Cerebellar nuclear complex (tissue), 1 donor: ENCODE measurements around the gene GLRX.
"Not testable (repeated sequence)": the region's sequence is repeated elsewhere in the genome, so short reads cannot be mapped to it uniquely, and the experiment has no call there.

Experiments
- DNase-seq, 2 experiments: peaks; one replicate each; lab custom pipeline; 2025; lab: John Stamatoyannopoulos, UW

GLRX gene, protein sequence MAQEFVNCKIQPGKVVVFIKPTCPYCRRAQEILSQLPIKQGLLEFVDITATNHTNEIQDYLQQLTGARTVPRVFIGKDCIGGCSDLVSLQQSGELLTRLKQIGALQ

DNA sequence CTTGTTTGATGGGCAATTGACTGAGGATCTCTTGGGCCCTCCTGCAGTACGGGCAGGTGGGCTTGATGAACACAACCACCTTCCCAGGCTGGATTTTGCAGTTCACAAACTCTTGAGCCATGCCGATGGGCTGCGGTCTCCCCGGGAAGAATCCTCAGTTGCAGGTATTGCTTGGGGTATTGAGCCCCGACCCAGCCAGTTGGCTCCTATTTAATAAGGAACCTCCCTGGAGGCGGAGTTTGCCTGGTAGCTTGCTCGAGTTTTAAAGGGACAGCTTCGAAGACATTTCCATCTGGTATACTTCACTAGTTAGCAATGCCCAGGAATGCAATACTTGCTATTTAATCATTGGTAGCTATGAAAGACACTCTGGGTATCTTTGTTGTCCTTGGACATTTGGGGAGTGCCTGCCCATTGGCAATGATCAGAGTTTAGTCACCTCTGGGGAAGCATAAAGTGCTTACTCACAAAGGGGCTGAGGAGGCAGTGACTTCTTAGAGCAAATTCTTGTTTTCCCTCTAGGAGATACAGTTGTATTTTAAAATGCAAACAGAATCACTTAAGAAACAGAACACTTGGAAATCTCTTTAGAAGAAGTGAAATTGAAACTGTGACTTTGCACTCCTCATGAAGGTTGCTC is at the start of gene GLRX:
Gene GLRX, minus strand, starts transcription at position 185 of the 640 bp plus-strand sequence. Its CDS starts 64 bp downstream, at position 121.
- peak; percentile 53 to 74 for DNase-seq

DNA sequence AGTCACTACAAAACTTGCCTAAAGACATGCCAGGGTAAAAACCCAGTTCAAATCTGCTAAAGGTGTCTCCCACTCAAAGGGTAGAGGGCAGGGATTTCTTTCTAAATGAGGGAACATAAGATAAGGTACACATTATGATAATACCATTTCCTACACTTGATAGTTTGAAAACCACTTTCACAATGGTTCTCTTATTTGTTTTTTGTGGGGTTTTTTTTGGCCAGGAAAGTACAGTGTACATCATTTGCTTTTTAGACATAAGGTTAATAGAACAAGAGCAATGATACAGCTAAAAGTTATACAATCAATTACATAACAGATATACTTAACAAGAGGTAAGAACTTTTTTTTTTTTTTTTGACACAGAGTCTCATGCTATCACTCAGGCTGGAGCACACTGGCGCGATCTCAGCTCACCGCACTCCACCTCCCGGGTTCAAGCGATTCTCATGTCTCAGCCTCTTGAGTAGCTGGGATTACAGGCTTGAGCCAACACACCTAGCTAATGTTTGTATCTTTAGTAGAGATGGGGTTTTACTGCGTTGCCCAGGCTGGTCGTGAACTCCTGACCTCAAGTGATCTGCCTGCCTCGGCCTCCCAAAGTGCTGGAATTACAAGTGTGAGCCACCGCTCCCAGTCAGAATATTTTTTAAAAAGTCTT is 48.8 kb upstream of the GLRX start:
- DNase-seq = no peak

DNA sequence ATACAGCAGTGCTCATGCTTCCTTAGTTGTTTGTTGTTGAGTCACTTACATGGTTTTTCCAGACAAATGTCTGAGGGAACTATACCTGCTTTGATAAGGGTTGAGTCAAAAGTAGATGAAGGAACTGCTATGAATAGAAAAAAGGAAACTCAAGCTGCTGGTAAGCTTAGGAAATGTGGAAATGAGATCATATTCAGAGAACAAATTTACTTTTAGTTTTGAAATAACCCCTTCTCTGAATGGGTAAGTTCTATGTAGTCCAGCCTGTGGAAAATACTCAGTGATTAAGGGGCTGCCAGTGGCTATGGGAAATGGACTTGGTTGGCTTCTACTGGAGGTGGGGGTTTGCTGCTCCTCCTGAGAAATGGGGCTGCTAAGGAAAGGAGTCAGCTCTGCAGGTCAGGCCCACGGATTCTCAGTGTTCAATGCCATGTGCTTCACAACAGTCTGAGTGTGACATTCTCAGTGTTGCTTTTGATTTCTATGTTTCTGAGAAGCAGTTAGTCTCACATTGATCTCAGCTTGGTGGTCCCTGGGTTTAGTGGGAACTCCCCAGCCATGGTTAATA is 47.7 kb upstream of the GLRX start:
- no peak for DNase-seq

DNA sequence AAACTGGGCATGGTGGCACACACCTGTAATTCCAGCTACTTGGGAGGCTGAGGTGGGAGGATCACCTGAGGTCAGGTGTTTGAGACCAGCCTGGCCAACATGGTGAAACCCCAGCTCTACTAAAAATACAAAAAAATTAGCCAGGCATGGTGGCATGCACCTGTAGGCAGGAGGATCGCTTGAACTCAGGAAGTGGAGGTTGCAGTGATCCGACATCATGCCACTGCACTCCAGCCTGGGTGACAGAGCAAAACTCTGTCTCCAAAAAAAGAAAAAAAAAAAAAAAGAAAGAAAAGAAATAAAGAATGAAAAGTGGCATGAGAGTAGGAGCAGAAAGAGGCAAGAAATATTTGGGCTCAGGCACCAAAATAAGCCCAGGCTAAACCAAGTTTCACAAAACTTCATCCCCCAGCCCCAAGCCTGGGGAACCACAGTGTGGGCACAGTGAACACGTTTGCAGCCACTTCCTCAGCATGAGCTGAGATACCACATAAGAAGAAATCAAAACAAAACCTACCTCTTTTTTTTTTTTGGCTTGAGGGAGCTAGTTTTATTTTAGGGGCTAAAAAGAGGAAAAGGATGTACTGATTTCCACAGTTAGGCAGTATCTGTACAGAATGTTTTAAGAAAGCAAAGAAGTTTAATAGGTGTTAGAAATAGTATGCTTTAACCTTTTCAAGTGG is 46.8 kb upstream of the GLRX start:
- DNase-seq = not testable (repeated sequence)

DNA sequence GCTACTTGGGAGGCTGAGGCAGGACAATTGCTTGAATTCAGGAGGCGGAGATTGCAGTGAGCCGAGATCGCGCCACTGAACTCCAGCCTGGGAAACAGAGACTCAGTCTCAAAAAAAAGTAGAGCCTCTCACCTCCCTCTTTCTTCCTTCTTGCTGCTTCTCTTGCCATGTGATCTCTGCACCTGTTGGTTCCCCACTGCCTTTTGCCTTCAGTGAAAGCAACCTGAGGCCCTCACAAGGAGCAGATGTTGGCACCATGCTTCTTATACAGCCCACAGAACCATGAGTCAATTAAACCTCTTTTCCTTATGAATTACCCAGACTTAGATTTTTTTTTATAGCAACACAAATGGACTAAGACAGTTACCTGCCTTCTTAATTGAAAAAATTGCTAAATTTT is 45.6 kb upstream of the GLRX start:
- DNase-seq = no peak

DNA sequence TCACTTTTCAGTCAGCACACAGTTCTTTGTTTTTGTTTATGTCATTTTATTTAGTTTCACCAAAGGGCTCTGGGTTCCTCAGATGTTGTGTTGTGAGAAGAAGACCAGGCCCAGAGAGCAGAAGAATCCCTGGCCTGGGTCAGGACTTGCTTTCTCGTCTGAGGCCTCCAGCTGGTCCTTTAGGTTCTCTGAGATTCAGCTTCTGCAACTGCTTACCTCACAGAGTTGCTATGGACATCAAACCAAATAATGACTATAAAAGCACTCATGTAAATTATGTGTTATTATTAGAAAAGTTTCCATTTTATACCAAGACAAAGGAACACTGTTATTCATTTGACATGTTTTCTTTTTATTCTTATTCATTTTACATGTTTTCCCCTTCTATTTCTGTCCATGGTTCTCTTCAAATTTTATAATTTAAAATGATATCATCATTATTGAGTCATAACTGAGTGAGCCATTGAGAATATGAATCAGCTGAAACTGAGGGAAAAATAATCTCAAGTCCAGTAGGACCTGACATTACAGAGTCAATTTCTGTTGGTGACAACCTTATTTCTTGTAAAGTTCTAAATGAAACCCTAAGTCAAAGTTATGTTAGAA is 44.0 kb upstream of the GLRX start:
- no peak for DNase-seq

DNA sequence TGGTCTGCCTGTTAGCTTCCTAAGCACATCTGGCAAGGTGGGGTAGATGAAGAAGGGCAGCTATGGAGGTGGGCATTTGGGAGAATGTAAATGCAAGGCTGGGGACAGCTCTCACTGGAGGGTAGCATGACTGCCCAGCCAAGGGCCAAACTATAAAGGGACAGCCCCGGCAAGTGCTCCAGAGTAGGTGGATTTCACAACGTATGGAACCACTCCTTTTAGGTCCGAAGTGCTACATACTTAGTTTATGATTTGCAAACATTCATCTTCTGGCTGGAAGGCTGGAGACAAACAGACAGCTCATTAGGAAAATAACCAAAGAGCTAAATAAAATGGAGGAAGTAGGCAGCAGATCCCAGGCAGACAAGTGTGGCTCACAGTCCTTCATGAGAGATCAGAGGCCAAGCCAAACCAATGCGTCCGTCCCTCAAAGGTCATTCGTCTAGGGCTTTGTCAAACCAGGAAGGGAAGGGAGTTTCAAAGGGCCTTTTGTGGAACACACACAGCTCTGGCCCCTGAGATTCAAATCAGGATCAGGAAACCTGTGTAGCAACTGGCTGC is 42.5 kb upstream of the GLRX start:
- DNase-seq = no peak

DNA sequence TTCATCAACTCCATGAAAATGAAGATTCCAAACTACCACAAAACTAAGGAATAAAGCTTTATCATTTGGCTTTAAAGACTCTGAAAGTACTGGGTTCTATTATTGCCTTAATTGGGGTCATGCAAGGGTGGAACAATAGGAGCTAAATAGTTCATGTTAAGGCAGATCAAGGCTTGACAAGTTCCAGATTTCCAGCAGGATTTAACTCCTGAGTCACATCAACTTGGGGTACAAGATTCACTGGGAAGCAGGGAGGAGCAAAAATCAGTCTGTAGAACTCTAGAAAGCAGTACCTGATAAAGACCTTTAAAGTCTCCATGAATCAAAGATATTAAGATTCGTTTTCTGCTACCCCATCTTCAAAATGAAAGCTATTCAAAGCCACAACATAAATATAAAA is 41.9 kb upstream of the GLRX start:
- no peak for DNase-seq

DNA sequence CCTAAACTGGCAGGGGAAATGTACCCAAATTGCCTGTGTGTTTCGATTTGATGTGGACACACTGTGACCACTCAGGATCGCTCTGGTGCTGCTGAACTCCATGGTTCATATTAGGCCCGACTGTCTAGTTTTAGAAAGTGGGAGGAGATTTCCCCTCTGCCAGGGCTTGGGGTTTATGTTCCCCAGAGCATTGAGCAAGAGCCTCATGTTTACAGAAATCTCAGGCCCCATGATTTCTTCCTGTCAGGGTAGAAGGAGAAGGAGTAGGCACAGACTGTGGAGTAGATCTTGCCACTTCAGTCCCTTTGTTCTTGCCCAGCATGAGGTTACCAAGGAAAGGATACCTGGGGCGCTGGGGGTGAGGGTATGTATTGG is 40.8 kb upstream of the GLRX start:
- no peak for DNase-seq

DNA sequence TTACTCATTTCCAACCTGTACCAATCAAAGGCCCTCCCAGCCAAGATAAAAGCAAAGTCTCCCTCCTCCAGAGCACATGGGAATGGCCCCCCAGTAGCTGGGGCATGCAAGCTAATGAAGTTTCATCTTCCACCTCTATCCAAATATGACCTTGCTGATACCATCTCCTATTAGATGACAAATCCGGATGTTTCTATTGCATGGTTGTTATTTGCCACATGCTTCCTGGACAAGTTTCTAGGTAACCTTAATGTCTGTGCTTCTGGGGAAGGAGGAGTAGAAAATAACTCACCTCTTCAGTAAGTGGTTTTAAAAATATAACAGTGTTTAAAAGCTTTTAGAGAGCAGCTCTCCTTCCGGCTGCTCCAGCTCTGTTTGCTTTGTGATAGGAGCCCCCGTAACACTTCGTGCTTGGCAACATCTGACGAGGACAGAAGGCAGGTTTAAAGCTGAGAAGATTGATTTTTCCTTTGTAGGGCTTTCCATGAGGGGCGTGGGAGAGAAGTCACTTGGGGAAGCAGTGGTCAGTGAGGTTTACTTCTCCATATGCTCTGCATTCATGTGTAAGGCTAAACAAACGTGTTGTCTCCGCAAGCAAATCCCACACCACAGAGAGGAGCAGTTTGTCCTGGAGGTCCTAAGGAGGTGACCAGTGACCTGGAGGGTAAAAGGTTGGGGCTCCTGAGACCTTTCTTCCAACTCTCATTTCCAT is 40.3 kb upstream of the GLRX start:
- DNase-seq = no peak

DNA sequence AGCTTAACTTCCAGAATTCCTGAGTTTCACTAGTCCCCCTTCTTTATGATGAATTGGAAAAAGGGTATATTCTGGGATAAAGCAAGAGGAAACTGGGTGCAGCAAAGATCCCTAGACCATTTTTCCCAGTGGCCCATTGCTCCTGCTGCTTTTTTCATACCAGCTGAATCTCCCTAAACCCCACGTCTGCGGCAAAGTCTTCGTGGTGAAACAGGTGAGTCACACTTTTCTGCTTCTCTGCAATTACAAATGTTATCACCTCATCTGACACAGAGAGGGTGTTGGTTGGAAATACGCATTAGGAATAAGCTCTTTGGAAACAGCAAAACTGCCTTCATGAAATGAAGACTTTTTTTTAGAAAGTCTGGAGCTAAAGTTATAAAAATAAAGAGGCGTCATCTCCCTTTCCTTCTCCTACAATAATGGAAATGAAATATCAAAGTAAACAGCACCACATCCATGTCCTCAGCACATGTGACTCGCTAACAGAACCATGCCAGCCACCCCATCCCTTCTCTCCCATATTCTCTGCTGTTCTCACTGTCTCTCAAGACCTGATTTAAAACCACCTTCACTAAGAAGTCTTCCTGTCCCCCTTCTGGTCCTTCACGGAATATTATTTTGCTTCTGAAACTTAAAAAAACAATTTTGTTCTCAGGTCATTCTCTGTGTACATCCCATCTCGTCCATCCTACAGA is 39.5 kb upstream of the GLRX start:
- no peak for DNase-seq

DNA sequence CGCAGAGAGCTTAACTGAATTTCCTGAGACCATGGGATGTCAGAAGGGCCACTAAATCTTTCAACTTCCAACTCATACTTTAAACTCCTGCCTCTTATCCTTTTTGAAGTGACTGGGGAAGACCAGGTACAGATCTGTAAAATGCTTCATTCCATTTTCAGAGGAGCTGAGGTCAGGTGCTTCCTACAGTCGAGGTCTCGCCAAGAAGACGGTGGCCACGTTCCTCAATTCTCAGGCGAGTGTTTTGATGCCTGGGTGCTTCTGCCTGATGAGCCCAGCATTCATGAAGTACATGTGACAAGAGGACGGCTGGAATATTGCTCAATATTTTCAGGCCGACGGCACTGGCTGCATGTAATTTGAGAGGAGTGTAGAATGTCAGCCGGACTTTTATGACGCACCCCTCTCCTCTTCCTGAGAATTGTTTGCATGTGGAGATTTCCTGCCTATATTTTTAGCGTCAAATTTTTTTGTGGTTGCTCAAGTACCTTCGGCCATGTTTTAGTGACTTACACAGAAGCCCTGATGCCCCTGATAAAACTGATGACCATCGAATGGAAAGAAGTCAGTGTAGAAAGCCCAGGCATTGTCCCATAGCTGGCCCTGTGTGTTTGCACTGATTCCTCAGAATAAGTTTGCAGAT is 38.8 kb upstream of the GLRX start:
- no peak for DNase-seq

DNA sequence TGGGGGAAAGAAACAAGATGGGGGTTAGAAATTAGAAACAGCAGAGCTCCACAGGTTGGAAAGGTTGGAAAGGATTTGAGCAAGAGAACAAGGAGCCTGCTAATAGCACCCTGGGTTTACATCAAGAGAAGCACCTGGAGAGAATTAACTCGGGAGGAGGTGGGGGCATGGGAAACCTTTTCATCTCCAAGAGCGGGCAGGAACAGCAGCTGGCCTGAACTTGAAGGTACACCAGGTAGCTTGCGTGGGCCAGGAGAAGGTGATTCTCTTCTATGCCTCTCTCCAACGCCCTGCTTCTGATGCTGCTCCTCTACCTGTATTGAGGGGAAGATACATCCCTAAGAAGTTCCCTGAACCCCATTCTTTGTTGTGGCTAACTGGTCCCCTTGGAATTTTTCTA is 37.1 kb upstream of the GLRX start:
- DNase-seq = no peak

DNA sequence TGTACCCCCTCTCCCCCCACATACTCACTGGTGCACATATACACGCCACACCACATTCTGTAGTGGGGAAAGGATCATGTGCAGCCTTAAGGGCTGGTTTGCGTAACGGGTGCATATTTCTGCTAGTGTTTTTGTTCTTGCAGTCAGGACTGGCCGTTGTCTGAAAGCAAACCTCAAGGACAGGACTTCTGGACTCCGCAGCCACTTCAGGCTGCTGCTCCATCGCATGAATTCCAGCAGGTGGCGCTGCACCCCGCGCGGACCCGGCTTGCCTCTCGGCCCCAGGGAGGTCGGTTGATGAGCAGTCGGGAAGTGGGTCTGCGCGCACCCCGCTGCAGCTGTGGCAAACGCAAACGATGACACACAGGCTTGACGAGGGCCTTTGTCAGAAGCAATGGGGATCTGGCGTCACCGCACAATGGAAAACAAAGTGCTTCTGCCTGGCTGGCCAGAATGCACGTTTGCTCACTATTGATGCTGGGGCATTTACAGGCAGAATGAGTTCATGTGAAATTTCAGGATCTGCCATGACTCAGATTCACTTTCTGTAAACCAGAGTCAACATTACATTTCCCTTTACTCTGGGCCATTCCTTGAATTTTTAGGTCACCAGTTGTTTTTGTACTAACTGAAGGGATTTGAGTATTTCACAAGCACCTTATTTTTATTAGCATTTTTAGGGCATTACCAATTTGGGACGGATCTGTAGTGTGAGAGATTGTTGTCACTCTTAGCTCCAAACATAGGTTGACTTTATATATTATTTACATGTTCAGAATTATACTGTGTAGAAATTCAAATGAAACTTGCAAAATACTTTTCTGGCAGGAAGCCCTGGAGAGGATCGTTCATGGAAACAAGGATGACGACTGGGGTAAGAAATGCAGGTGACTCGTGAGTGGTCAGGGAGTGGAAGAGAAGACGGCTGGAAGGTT is 36.4 kb upstream of the GLRX start:
- peak in 1 of 2 experiments; percentile 74 for DNase-seq

DNA sequence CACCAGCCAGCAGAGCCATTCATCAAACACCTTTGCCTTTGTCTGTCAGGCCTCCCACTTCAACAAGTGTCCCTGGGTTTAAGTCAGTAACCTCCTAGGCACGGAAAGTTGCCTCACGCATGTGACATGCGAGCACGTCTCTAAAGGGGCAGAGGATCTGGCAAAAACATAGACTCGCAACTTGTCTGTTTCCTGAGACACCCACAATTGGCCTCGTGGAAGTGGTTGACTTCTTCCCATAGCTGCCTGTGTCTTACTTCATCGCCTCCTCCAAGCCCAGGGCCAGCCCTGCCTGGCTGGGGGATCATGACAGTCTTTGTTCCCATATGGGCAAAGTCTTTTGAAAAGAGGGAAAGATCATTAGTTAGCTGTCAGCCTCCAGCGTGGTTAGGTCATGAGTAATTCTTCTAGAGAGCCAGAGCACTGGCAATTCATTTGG is 35.5 kb upstream of the GLRX start:
- DNase-seq = no peak

DNA sequence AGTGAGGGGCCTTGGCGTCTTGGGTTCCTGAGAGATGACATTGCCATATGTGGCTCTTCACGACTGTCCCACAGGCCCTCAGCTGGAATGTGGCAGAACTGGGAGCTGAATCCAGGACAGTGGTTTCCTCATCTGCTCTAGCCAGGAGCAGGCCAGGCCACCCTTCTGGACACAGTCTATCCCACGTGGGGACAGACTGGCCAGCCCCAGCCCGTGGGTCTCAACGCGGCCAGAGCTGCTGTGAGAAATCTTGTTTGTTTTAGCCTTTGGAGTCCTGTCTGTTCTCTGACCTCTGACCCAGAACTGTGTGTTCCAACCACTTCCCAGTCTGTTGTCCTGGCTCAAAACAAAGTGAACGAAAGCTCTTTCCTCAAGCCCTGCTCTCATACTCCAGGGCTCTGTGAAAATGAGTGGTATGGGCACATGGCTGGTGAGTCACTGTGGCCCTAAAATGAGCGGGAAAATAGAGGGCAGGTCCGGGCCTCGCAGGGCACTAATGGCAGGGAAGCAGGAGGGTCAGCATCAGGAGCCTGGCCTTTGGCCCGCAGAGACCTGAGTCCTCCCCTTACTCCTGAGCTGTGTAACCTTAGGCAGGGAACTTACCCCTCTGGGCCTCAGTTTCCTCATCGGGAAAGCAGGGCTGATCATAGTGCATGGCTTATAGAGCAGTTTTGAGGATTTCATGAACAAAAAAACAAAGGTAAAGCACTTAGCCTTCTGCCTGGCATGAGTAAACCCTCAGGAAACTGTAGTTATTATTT is 34.8 kb upstream of the GLRX start:
- DNase-seq = no peak

DNA sequence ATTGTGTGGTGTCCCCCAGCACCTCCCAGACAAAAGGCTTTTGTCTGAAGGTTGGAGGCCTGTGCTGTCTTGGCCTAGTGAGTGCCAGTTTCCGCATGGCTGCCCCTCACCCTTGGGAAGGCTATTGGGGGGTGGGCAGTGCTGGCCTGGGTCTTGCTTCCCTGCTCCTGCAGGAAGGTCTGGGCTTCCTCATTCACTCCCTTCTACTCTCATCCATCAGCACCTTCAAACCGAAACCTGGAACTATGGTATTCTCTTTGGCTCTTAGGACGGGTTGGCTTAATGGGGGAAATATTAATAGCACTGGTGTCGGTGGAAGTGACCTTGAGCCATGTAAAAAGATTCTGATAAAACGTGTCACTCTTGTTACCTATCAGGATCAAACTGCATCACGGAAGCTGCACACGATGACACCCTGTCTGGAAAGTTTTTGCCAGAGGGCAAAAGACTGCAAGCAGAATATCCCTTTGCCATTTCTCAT is 34.0 kb upstream of the GLRX start:
- no peak for DNase-seq

DNA sequence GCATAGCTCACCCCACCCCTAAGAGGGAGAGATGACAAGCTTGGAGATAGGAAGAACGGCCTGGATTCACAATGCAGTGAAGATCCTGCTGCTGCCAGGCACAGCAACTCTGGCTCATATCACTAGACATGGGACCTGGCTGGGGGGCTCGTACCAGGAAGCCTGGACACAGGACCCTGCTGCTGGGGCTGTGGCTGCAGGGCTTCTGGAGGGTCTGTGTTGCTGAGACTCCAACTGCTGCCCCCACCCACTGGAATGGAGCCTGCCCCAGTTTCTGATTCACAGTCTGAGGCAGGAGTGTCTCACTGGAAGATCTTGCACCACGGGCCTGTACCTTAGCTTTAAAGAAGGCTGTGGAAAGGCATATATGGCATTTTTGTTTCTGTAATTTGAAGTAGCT is 31.0 kb upstream of the GLRX start:
- no peak for DNase-seq
